ENCODE results near the gene CDK3. TPM values are rescaled to one million over a fixed set of nuclear protein-coding genes. Genes with fewer than 3 reads are reported as not detected.

The CDK3 gene
- total and polyA plus RNA-seq, 2 donors (not counting 3 experiments of a cell fraction or from before 2014, with no cell fraction given), result 8.5 to 8.7 TPM

- Histone ChIP-seq H4K20me1 (replicated peaks; ENCODE audit: control insufficient read depth, extremely low read depth, insufficient read depth, low read length) (no peaks in the 10 kb centered on the region), H3K9ac (replicated peaks; ENCODE audit: extremely low read depth, insufficient read depth, low read length) (no peak overlapping the region), H3K9me3 (replicated peaks; ENCODE audit: control insufficient read depth, insufficient read depth, low read length) (no peaks in the 10 kb centered on the region), H3K9me1 (replicated peaks; ENCODE audit: control insufficient read depth, extremely low read depth, insufficient read depth, low read length) (no peaks in the 10 kb centered on the region), H3K4me3 (replicated peaks in 1 of 3; ENCODE audit: insufficient read depth in 1 of 3, low read depth in 1 of 3, low read length in 3 of 3) (no peak overlapping the region), H3K4me1 (ENCODE audit: control insufficient read depth, extremely low read depth, insufficient read depth, low read length) (peaks cover 1% of the 10 kb centered on the region), H3K27ac (ENCODE audit: insufficient read depth, low read depth, low read length) (no peak overlapping the region), H2AFZ (ENCODE audit: low read depth, low read length) (no peak overlapping the region), H3K36me3 (ENCODE audit: control insufficient read depth in 2 of 2, extremely low read depth in 1 of 2, insufficient read depth in 2 of 2, low read length in 2 of 2) (peaks cover 18 to 46% of the 10 kb centered on the region in 2 experiments), H3K27me3 (ENCODE audit: control insufficient read depth in 2 of 2, insufficient read depth in 2 of 2, low read length in 2 of 2) (no peaks in the 10 kb centered on the region), H3K4me2 (ENCODE audit: insufficient read depth, low read length) (no peak overlapping the region), H3K79me2 (ENCODE audit: control insufficient read depth, insufficient read depth, low read length) (peaks cover 17% of the 10 kb centered on the region)
- BruUV-seq (replicated peaks), result no TSS peak
- no peak for DNase-seq (ENCODE audit: low read depth, low spot score)
- intact Hi-C loops (cut with micrococcal nuclease) (no loop called here), dilution Hi-C loops (cut with MboI; ENCODE audit: extremely low pct_ligation_motif_present, low sequenced_read_pairs) (no loop called here)
- no peak for FAIRE-seq
- TF ChIP-seq POLR2AphosphoS5 (IDR thresholded peaks at IDR 0.05; ENCODE audit: insufficient read depth, low read depth, low read length) (no peak), CTCF (IDR thresholded peaks at IDR 0.05; ENCODE audit: extremely low read depth in 1 of 2, insufficient read depth in 1 of 2, low read depth in 1 of 2, low read length in 2 of 2) (no peak), EZH2 (IDR thresholded peaks at IDR 0.05; ENCODE audit: borderline replicate concordance, low read depth, low read length, severe bottlenecking) (no peak), MAX (IDR thresholded peaks at IDR 0.05; ENCODE audit: insufficient read depth, insufficient read length) (no peak), FOS (IDR thresholded peaks at IDR 0.05; ENCODE audit: borderline replicate concordance, insufficient read depth, low read length) (no peak), GATA2 (IDR thresholded peaks at IDR 0.05; ENCODE audit: insufficient read depth, insufficient read length, low read depth, low read length) (no peak)
- CTCF ChIA-PET, result interaction anchor here (1.3 to 1.7 kb wide), 2 partner anchors 15 to 34 kb away, joined by 3 to 4 read pairs; no protein-coding TSS in a partner anchor
- POLR2A ChIA-PET, result no interaction called here
Measured at GRCh38 chr17:76048025-76048605, 47.5 kb downstream of the CDK3 start.
